SK-N-SH treated with all-trans-retinoic acid at 6 μM for 48 hours (cell line): Measurements from ENCODE around the gene DST.

Experiments
- ARNTL ChIP-seq: fragments of 450-650 bp; formaldehyde crosslinking; IDR thresholded peaks from 2 replicates; pipeline ENCODE4 v1.5.0; 2020; ENCODE audit warnings: low read depth, mild to moderate bottlenecking, moderate library complexity, borderline replicate concordance
- BACH2 ChIP-seq: fragments of 250-450 bp; sonication (Bioruptor Pico); IDR thresholded peaks from 2 replicates; pipeline ENCODE4 v1.9.0; 2021; ENCODE audit warnings: mild to moderate bottlenecking, borderline replicate concordance
- CSDC2 ChIP-seq: fragments of 250-450 bp; sonication (Bioruptor Pico); IDR thresholded peaks from 2 replicates; pipeline ENCODE4 v1.5.0; 2020; ENCODE audit warnings: mild to moderate bottlenecking, moderate library complexity
- GLIS3 ChIP-seq: fragments of 250-450 bp; sonication (Bioruptor Pico); IDR thresholded peaks from 2 replicates; pipeline ENCODE4 v1.5.0; 2020; ENCODE audit warnings: mild to moderate bottlenecking, moderate library complexity
- OSR1 ChIP-seq: fragments of 250-450 bp; sonication (Bioruptor Pico); IDR thresholded peaks from 2 replicates; pipeline ENCODE4 v1.8.0; 2022; ENCODE audit warnings: moderate library complexity, mild to moderate bottlenecking, inconsistent platforms
- RARB ChIP-seq: fragments of 250-450 bp; sonication (Bioruptor Pico); IDR thresholded peaks from 2 replicates; pipeline ENCODE4 v1.8.0; 2021; ENCODE audit warnings: mild to moderate bottlenecking, moderate library complexity
- TCF4 ChIP-seq: fragments of 250-450 bp; sonication (Bioruptor Pico); IDR thresholded peaks from 2 replicates; pipeline ENCODE4 v1.8.0; 2021; ENCODE audit warnings: mild to moderate bottlenecking, moderate library complexity, borderline replicate concordance
- ZC3H10 ChIP-seq: fragments of 250-450 bp; sonication (Bioruptor Pico); IDR thresholded peaks from 2 replicates; pipeline ENCODE4 v1.5.1; 2021; ENCODE audit warnings: mild to moderate bottlenecking, moderate library complexity
- ZFP3 ChIP-seq: fragments of 250-450 bp; sonication (Bioruptor Pico); IDR thresholded peaks from 2 replicates; pipeline ENCODE4 v1.5.0; 2020; ENCODE audit warnings: mild to moderate bottlenecking, moderate library complexity
- ZFP30 ChIP-seq: fragments of 450-650 bp; formaldehyde crosslinking; IDR thresholded peaks from 2 replicates; pipeline ENCODE4 v1.5.0; 2022; ENCODE audit warnings: mild to moderate bottlenecking, moderate library complexity
- ZNF8 ChIP-seq: fragments of 450-650 bp; formaldehyde crosslinking; IDR thresholded peaks from 2 replicates; pipeline ENCODE4 v1.5.0; 2020; ENCODE audit warnings: mild to moderate bottlenecking, moderate library complexity
- TF ChIP-seq, protein P1 (sequence below): fragments of 250-450 bp; sonication (Bioruptor Pico); IDR thresholded peaks from 2 replicates; pipeline ENCODE4 v1.8.0; 2020; ENCODE audit warnings: mild to moderate bottlenecking, moderate library complexity, borderline replicate concordance
- TF ChIP-seq, protein P2 (sequence below): fragments of 250-450 bp; sonication (Bioruptor Pico); IDR thresholded peaks from 2 replicates; pipeline ENCODE4 v1.5.1; 2021; ENCODE audit warnings: mild to moderate bottlenecking, moderate library complexity
- TF ChIP-seq, protein P3 (sequence below): fragments of 250-450 bp; sonication (Bioruptor Pico); IDR thresholded peaks from 2 replicates; pipeline ENCODE4 v1.5.1; 2020; ENCODE audit warnings: low read depth, mild to moderate bottlenecking, moderate library complexity

DNA sequence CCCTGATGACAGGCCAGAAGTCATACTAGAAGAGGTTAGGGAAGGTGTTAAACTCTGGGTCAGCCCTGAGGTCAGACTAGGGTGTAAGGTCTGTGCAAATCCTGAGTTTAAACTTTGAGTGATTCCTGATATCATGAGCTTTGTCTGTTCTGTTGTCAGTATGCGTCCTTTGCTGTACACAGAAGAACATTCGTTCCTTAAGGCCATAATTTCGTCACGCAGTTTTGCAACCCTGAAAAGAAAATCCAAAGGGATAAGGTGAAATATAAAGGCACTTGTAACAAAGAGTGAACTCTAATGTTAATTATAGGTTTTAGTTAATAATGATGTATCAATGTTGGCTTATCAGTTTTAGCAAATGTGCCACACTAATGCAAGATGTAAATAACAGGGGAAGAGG, 2.3 kb downstream of the DST start:
- TF ChIP-seq, protein P1, sequence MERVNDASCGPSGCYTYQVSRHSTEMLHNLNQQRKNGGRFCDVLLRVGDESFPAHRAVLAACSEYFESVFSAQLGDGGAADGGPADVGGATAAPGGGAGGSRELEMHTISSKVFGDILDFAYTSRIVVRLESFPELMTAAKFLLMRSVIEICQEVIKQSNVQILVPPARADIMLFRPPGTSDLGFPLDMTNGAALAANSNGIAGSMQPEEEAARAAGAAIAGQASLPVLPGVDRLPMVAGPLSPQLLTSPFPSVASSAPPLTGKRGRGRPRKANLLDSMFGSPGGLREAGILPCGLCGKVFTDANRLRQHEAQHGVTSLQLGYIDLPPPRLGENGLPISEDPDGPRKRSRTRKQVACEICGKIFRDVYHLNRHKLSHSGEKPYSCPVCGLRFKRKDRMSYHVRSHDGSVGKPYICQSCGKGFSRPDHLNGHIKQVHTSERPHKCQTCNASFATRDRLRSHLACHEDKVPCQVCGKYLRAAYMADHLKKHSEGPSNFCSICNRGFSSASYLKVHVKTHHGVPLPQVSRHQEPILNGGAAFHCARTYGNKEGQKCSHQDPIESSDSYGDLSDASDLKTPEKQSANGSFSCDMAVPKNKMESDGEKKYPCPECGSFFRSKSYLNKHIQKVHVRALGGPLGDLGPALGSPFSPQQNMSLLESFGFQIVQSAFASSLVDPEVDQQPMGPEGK = no peak
- no peak for TF ChIP-seq ARNTL
- TF ChIP-seq ZC3H10 (CRISPR knock-in tag) = no peak
- no peak for TF ChIP-seq GLIS3
- TF ChIP-seq CSDC2 (CRISPR knock-in tag) = no peak
- TF ChIP-seq, protein P2, sequence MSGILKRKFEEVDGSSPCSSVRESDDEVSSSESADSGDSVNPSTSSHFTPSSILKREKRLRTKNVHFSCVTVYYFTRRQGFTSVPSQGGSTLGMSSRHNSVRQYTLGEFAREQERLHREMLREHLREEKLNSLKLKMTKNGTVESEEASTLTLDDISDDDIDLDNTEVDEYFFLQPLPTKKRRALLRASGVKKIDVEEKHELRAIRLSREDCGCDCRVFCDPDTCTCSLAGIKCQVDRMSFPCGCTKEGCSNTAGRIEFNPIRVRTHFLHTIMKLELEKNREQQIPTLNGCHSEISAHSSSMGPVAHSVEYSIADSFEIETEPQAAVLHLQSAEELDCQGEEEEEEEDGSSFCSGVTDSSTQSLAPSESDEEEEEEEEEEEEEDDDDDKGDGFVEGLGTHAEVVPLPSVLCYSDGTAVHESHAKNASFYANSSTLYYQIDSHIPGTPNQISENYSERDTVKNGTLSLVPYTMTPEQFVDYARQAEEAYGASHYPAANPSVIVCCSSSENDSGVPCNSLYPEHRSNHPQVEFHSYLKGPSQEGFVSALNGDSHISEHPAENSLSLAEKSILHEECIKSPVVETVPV (CRISPR knock-in tag) = no peak
- TF ChIP-seq ZNF8 (CRISPR knock-in tag) = no peak
- no peak for TF ChIP-seq OSR1
- TF ChIP-seq TCF4 (CRISPR knock-in tag) = no peak
- TF ChIP-seq RARB (CRISPR knock-in tag) = no peak
- TF ChIP-seq, protein P3, sequence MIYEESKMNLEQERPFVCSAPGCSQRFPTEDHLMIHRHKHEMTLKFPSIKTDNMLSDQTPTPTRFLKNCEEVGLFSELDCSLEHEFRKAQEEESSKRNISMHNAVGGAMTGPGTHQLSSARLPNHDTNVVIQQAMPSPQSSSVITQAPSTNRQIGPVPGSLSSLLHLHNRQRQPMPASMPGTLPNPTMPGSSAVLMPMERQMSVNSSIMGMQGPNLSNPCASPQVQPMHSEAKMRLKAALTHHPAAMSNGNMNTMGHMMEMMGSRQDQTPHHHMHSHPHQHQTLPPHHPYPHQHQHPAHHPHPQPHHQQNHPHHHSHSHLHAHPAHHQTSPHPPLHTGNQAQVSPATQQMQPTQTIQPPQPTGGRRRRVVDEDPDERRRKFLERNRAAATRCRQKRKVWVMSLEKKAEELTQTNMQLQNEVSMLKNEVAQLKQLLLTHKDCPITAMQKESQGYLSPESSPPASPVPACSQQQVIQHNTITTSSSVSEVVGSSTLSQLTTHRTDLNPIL (CRISPR knock-in tag) = no peak
- TF ChIP-seq ZFP30 (CRISPR knock-in tag) = no peak
- no peak for TF ChIP-seq ZFP3 (CRISPR knock-in tag)
- TF ChIP-seq BACH2 (CRISPR knock-in tag) = no peak
